Duodenal mucosa (tissue), 2 donors: ENCODE data around the gene KRT16.

Experiments used
- H3K27ac ChIP-seq: one replicate; pipeline ENCODE4 v1.7.0; 2013; ENCODE audit warnings: low read depth, low read length
- H3K27me3 ChIP-seq, 2 donors: one replicate each; pipeline ENCODE4 v1.7.0; 2013; ENCODE audit warnings: low read length in 2 of 2, control low read depth in 1 of 2; ENCODE audit not compliant: insufficient read depth in 2 of 2, control insufficient read depth in 1 of 2
- H3K36me3 ChIP-seq, 2 donors: one replicate each; pipeline ENCODE4 v1.7.0; 2013; ENCODE audit warnings: low read length in 2 of 2, control low read depth in 1 of 2; ENCODE audit not compliant: insufficient read depth in 2 of 2, control insufficient read depth in 1 of 2
- H3K4me1 ChIP-seq, 2 donors: one replicate each; pipeline ENCODE4 v1.7.0; 2013; ENCODE audit warnings: low read length in 2 of 2, control low read depth in 1 of 2; ENCODE audit not compliant: insufficient read depth in 2 of 2, control insufficient read depth in 1 of 2
- H3K4me3 ChIP-seq, 2 donors: one replicate each; pipeline ENCODE4 v1.7.0; 2013; ENCODE audit warnings: low read length in 2 of 2, low read depth in 1 of 2
- H3K9ac ChIP-seq, 2 donors: one replicate each; pipeline ENCODE4 v1.7.0; 2013; ENCODE audit warnings: low read length in 2 of 2, low read depth in 1 of 2
- H3K9me3 ChIP-seq, 2 donors: one replicate each; pipeline ENCODE4 v1.7.0; 2013; ENCODE audit warnings: low read length in 2 of 2, control low read depth in 1 of 2; ENCODE audit not compliant: control insufficient read depth in 1 of 2

Gene KRT16

DNA sequence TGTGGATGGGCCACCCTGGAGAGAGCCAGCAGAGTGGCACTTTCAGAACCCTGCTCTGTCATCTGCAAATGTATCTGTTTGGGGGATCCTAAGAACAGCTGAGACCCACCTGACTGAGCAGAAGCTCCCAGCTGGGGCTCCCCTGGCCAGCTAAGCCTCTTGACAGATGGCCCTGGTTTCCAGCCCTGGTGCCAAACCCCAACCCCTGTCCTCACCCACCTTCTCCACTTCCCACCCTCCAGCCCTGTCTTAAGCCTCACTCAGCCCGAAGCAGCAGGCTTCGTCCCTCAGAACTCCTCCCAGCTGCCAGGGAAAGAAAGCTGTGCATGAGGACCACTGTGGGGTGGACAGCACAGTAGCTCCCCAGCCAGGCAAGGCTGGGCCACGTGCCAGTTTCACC lies 37.2 kb downstream of the KRT16 start:
- H3K27me3 ChIP-seq, result peaks cover 0 to 3% of the 10 kb centered on the region in 2 donors
- no peak overlapping the region for H3K4me3 ChIP-seq
- no peak overlapping the region for H3K9ac ChIP-seq
- H3K27ac ChIP-seq, result no peak overlapping the region
- H3K4me1 ChIP-seq, result peaks cover 12 to 20% of the 10 kb centered on the region in 2 donors
- H3K9me3 ChIP-seq, result no peaks in the 10 kb centered on the region
- no peaks in the 10 kb centered on the region for H3K36me3 ChIP-seq

DNA sequence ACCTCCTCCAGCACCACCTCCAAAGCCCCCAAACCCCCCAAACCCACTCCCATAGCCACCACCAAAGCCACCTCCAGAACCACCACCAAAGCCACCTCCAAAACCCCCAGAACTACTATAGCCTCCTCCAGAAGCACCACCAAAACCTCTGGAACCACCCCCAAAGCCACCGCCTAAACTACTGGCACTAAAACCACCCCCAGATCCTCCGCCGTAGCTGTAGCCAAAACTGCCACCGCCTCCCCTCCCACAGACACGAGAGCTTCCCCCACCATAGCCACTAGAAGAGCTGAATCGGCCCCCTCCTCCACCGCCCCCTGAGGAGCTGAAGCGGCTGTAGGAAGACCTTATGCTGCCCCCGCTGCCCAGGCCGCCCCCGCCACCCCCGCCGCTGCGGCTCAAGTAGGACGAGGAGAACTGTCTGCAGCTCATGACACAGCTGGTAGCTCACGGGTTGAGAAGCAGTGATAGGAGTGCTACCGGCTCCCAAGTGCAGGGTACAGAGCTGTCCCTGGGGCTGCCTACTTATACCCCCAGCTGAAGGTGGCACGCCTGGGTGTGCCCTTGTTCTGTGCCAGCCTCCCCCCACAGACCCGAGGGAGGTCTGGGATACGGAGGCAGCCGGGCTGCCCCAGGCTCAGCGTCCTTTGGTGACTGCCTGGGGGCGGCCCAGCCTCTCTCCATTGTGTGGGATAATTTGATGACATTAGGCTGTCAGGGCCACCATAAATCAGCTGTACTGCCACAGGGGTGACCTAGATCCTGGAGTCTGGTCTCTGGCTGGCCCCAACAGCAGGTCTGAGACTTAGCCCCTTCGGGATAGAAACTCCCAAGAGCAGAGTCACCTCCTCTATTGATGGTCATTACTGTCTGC lies 40.8 kb downstream of the KRT16 start, which contains the start of gene KRT9:
KRT9 (minus strand) TSS at position 499 of the 874 bp plus-strand sequence; CDS start at position 432, 67 bp downstream.
- Histone ChIP-seq H3K9ac (no peak within 1 kb of the TSS), H3K9me3 (peaks cover 0 to 4% of the 10 kb centered on the region in 2 donors)

GRCh38 chr17:41567317-41567716 lies 45.2 kb downstream of the KRT16 start:
- no peaks in the 10 kb centered on the region for H3K36me3 ChIP-seq
- H3K9ac ChIP-seq, result no peak overlapping the region
- H3K27ac ChIP-seq, result no peak overlapping the region
- H3K9me3 ChIP-seq, result peaks cover 0 to 4% of the 10 kb centered on the region in 2 donors
- no peak overlapping the region for H3K4me3 ChIP-seq
- H3K4me1 ChIP-seq, result peaks cover 0 to 6% of the 10 kb centered on the region in 2 donors
- H3K27me3 ChIP-seq, result peaks cover 0 to 5% of the 10 kb centered on the region in 2 donors

More for the DNA sequence above, 40.8 kb downstream of the KRT16 start, which contains the start of gene KRT9:
- H3K27me3 ChIP-seq, result peaks cover 3 to 5% of the 10 kb centered on the region in 2 donors
- no peak within 1 kb of the TSS for H3K27ac ChIP-seq
- H3K4me3 ChIP-seq, result no peak within 1 kb of the TSS
- no peaks in the 10 kb centered on the region for H3K36me3 ChIP-seq
- peaks cover 0 to 9% of the 10 kb centered on the region in 2 donors for H3K4me1 ChIP-seq

DNA sequence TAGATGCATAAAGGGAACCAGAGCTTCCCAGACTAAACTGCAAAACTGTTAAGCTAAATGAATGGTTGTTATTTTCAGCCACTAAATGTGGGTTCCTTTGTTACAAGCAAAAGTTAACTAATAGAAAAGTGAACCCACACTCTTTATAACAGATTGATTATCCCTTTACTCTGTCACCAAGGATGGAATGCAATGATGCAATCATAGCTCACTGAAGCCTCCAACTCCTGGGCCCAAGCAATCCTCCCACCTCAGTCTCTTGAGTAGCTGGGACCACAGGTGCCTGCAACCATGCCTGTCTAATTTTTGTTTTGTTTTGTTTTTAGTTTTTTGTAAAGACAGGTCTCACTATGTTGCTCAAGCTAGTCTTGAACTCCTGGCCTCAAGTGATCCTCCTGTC lies 47.2 kb downstream of the KRT16 start:
- H3K9ac ChIP-seq, result no peak overlapping the region
- peaks cover 5 to 8% of the 10 kb centered on the region in 2 donors for H3K27me3 ChIP-seq
- H3K4me3 ChIP-seq, result no peak overlapping the region
- no peaks in the 10 kb centered on the region for H3K4me1 ChIP-seq
- H3K27ac ChIP-seq, result no peak overlapping the region
- H3K9me3 ChIP-seq, result peaks cover 0 to 4% of the 10 kb centered on the region in 2 donors
- no peaks in the 10 kb centered on the region for H3K36me3 ChIP-seq

- Histone ChIP-seq H3K9ac (no peak overlapping the region), H3K27ac (no peak overlapping the region), H3K4me1 (no peaks in the 10 kb centered on the region), H3K27me3 (peaks cover 0 to 8% of the 10 kb centered on the region in 2 donors), H3K9me3 (peaks cover 0 to 4% of the 10 kb centered on the region in 2 donors), H3K36me3 (no peaks in the 10 kb centered on the region), H3K4me3 (no peak overlapping the region)
These were observed 48.9 kb downstream of the KRT16 start for GRCh38 chr17:41563607-41564170.

DNA sequence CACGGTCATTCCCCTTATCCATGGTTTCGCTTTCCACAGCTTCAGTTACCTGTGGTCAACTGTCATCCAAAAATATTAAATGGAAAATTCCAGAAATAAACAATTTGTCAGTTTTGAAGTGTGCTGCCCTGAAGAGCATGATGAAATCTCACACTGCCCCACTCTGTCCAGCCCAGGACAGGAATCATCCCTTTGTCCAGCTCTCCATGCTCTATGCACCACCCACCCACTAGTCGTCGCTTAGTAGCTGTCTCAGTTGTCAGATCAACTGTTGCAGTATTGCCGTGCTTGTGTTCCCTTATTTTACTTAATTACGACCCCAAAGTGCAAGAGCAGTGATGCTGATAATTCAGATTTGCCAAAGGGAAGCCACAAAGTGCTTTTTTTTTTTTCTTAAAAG lies 51.0 kb downstream of the KRT16 start:
- Histone ChIP-seq H3K9me3 (no peaks in the 10 kb centered on the region), H3K9ac (no peak overlapping the region), H3K36me3 (no peaks in the 10 kb centered on the region), H3K27me3 (peaks cover 0 to 8% of the 10 kb centered on the region in 2 donors), H3K4me3 (no peak overlapping the region), H3K4me1 (no peaks in the 10 kb centered on the region), H3K27ac (no peak overlapping the region)
